HepG2 (cell line): Measurements from ENCODE around the gene ANO3. TPM values are rescaled to one million over a fixed set of nuclear protein-coding genes. Genes with fewer than 3 reads are reported as not detected.

ENCODE experiments used
- ATAC-seq: fragments of 200-7000 bp; cut with Tn5 transposase; 3 replicates; pipeline ENCODE4 v1.9.1; 2020; ENCODE audit warnings: mild to moderate bottlenecking, moderate library complexity
- BruUV-seq: library from RNA; stranded (reverse); fragments of 400-500 nt; replicated peaks from 2 replicates; lab custom pipeline; 2021; lab: Mats Ljungman, UMichigan
- CTCF ChIA-PET: fragments of 300-600 bp; formaldehyde crosslinking; extraction: SDS; loops from one replicate; lab custom pipeline; 2021; ENCODE audit warnings: low total read pairs, inconsistent platforms, low intra/inter-chr PET ratio; lab: Yijun Ruan, JAX
- POLR2A ChIA-PET: fragments of 350-600 bp; sonication (Branson Sonifier 250); formaldehyde crosslinking; loops from one replicate; lab custom pipeline; 2020; ENCODE audit warnings: antibody characterized with exemption, inconsistent platforms; lab: Yijun Ruan, JAX
- DNase-seq: peaks from one replicate; pipeline ENCODE4 v3.0.0-alpha.2; 2015; ENCODE audit warnings: low spot score
- FAIRE-seq: peaks from 3 replicates; lab custom pipeline; 2011; peaks lifted over from hg19 to GRCh38; lab: Jason Lieb, UNC
- H2AFZ ChIP-seq: one replicate; pipeline ENCODE4 v1.6.1; 2011; ENCODE audit warnings: low read length, inconsistent platforms
- H3K27ac ChIP-seq: fragments of 300-600 bp; 3 replicates; pipeline ENCODE4 v1.8.0; 2011; ENCODE audit warnings: mixed run types, mild to moderate bottlenecking, mixed read lengths, low read length, inconsistent platforms; ENCODE audit not compliant: insufficient read depth; ENCODE audit errors: extremely low read length
- H3K27me3 ChIP-seq, 2 experiments: fragments of 200-600 bp in 1 of 2; 2 replicates in 1 of 2; 3 replicates in 1 of 2; pipeline versions ENCODE4 v1.6.0 to v1.8.0; 2011; ENCODE audit warnings: low read length in 2 of 2, mild to moderate bottlenecking in 2 of 2, moderate library complexity in 2 of 2, inconsistent platforms in 1 of 2; ENCODE audit not compliant: insufficient read depth in 2 of 2, control insufficient read depth in 1 of 2
- H3K36me3 ChIP-seq, 2 experiments: fragments of 200-600 bp in 1 of 2; replicated peaks in 1 of 2; 2 replicates in 1 of 2; 3 replicates in 1 of 2; pipeline versions ENCODE4 v1.5.1 to v1.8.0; 2011; ENCODE audit warnings: low read length in 2 of 2, inconsistent platforms in 1 of 2; ENCODE audit not compliant: insufficient read depth in 2 of 2, control insufficient read depth in 1 of 2
- H3K4me1 ChIP-seq: 2 replicates; pipeline ENCODE4 v1.5.1; 2012; ENCODE audit warnings: low read length, inconsistent platforms; ENCODE audit not compliant: insufficient read depth
- H3K4me2 ChIP-seq: 2 replicates; pipeline ENCODE4 v1.6.0; 2011; ENCODE audit warnings: low read depth, low read length, inconsistent platforms
- H3K4me3 ChIP-seq, 3 experiments: fragments of 200-600 bp in 1 of 3; sonication (generic), shearing (Covaris generic) in 1 of 3; replicated peaks in 1 of 3; 2 replicates each; pipeline ENCODE4 v1.5.1; 2011 to 2016; ENCODE audit warnings: low read length in 3 of 3, inconsistent platforms in 2 of 3, low read depth in 2 of 3, mild to moderate bottlenecking in 2 of 3, control low read depth in 1 of 3, mixed read lengths in 1 of 3; ENCODE audit not compliant: insufficient read depth in 1 of 3
- H3K79me2 ChIP-seq: one replicate; pipeline ENCODE4 v1.6.1; 2011; ENCODE audit warnings: low read length, inconsistent platforms; ENCODE audit not compliant: insufficient read depth
- H3K9ac ChIP-seq: 2 replicates; pipeline ENCODE4 v1.6.0; 2011; ENCODE audit warnings: mild to moderate bottlenecking, low read depth, low read length, inconsistent platforms; ENCODE audit not compliant: insufficient read depth
- H3K9me3 ChIP-seq: 2 replicates; pipeline ENCODE4 v1.5.1; 2012; ENCODE audit warnings: mild to moderate bottlenecking, low read length
- H4K20me1 ChIP-seq: 2 replicates; pipeline ENCODE4 v1.6.0; 2011; ENCODE audit warnings: inconsistent platforms, mild to moderate bottlenecking, low read length, moderate library complexity; ENCODE audit not compliant: insufficient read depth
- CEBPB ChIP-seq: IDR thresholded peaks from 2 replicates; pipeline ENCODE4 v1.6.1; 2011; ENCODE audit warnings: low read depth, low read length, improper control_type of control experiment, borderline replicate concordance
- ELF3 ChIP-seq: IDR thresholded peaks from 2 replicates; pipeline ENCODE4 v1.6.1; 2016; ENCODE audit warnings: missing genetic modification reagents, missing compliant biosample characterization
- MYNN ChIP-seq: sonication (generic); formaldehyde crosslinking; IDR thresholded peaks from 2 replicates; pipeline ENCODE4 v1.4.0; 2020; ENCODE audit warnings: mild to moderate bottlenecking, low read depth, missing genetic modification reagents
- ZFP62 ChIP-seq: sonication (generic); formaldehyde crosslinking; IDR thresholded peaks from 2 replicates; pipeline ENCODE4 v1.4.0; 2020; ENCODE audit warnings: missing genetic modification reagents
- ZNF296 ChIP-seq: sonication (generic); formaldehyde crosslinking; conservative IDR thresholded peaks from 2 replicates; pipeline ENCODE4 v1.5.0; 2020; ENCODE audit warnings: mild to moderate bottlenecking, missing genetic modification reagents
- WGBS: methylation state at CpG from one replicate; pipeline ENCODE4 v1.1.6; 2017; ENCODE audit warnings: low lambda C conversion rate; 5-methylcytosine and 5-hydroxymethylcytosine counted together
- in situ Hi-C: cut with HindIII; loops from 2 replicates; pipeline ENCODE4 v1.10.0; 2017; ENCODE audit warnings: low pct_unique_long_range_greater_than_20kb; ENCODE audit not compliant: extremely low pct_ligation_motif_present
- intact Hi-C: fragments of 100-400 bp; cut with micrococcal nuclease; formaldehyde crosslinking; loops from one replicate; pipeline ENCODE4 v1.10.0; 2022; ENCODE audit not compliant: unreplicated experiment
- polyA plus RNA-seq, 8 experiments: library from polyadenylated mRNA; depleted of rRNA in 3 of 8; stranded (reverse) in 7 of 8; unstranded in 1 of 8; fragments of >200 nt; fragmentation: Illumina TruSeq in 4 of 8; extraction: Trizol in 4 of 8; gene quantifications; 2 replicates each; pipeline versions ENCODE4 v1.2.1 to v1.2.3, GENCODE V29; 2011 to 2016; ENCODE audit warnings: low read depth in 4 of 8, missing spikeins in 1 of 8, mixed read lengths in 1 of 8; ENCODE audit not compliant: insufficient read depth in 1 of 8
- total RNA-seq, 5 experiments: library from RNA; depleted of rRNA; stranded (reverse); fragments of >200 nt; fragmentation: Illumina TruSeq; extraction: Trizol; gene quantifications; 2 replicates each; pipeline ENCODE4 v1.2.3, GENCODE V29; 2016; ENCODE audit warnings: low read depth in 1 of 5
- TF ChIP-seq, protein P1 (sequence below), 2 experiments: fragments of 450-650 bp in 1 of 2; sonication (generic) in 1 of 2; formaldehyde crosslinking in 1 of 2; IDR thresholded peaks; 2 replicates each; pipeline versions ENCODE4 v1.6.1 to v1.8.0; 2016 to 2022; ENCODE audit warnings: antibody characterized with exemption in 1 of 2, mild to moderate bottlenecking in 1 of 2, missing genetic modification reagents in 1 of 2

Gene ANO3
- total and polyA plus RNA-seq, 2 of the 13 experiments (the other 11 are each of a cell fraction or from before 2014, with no cell fraction given) = 0.17 to 0.44 TPM

DNA sequence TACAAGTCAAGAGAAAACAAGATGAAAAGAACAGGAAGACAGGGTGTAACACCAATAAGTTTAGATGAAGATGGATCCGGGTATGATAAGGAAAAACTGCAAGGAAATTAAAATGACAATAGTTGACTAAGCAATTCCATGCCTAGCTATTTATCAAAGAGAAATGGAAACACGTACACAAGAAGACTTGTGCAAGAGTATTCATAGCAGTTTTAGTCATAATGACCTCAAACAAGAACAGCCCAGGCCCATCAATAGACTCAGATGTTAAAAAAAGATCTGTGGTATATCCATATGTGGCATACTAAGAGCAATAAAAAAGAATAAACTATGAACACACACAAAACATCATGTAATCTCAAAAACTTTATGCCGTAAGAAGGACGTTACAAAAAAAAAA lies 356.8 kb downstream of the ANO3 start (continued):
- TF ChIP-seq, protein P1, sequence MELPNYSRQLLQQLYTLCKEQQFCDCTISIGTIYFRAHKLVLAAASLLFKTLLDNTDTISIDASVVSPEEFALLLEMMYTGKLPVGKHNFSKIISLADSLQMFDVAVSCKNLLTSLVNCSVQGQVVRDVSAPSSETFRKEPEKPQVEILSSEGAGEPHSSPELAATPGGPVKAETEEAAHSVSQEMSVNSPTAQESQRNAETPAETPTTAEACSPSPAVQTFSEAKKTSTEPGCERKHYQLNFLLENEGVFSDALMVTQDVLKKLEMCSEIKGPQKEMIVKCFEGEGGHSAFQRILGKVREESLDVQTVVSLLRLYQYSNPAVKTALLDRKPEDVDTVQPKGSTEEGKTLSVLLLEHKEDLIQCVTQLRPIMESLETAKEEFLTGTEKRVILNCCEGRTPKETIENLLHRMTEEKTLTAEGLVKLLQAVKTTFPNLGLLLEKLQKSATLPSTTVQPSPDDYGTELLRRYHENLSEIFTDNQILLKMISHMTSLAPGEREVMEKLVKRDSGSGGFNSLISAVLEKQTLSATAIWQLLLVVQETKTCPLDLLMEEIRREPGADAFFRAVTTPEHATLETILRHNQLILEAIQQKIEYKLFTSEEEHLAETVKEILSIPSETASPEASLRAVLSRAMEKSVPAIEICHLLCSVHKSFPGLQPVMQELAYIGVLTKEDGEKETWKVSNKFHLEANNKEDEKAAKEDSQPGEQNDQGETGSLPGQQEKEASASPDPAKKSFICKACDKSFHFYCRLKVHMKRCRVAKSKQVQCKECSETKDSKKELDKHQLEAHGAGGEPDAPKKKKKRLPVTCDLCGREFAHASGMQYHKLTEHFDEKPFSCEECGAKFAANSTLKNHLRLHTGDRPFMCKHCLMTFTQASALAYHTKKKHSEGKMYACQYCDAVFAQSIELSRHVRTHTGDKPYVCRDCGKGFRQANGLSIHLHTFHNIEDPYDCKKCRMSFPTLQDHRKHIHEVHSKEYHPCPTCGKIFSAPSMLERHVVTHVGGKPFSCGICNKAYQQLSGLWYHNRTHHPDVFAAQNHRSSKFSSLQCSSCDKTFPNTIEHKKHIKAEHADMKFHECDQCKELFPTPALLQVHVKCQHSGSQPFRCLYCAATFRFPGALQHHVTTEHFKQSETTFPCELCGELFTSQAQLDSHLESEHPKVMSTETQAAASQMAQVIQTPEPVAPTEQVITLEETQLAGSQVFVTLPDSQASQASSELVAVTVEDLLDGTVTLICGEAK (IDR thresholded peaks at IDR 0.05) = no peak
- TF ChIP-seq, protein P1 (CRISPR knock-in tag; IDR thresholded peaks at IDR 0.05) = no peak
- TF ChIP-seq ZNF296 (CRISPR knock-in tag) = no peak

DNA sequence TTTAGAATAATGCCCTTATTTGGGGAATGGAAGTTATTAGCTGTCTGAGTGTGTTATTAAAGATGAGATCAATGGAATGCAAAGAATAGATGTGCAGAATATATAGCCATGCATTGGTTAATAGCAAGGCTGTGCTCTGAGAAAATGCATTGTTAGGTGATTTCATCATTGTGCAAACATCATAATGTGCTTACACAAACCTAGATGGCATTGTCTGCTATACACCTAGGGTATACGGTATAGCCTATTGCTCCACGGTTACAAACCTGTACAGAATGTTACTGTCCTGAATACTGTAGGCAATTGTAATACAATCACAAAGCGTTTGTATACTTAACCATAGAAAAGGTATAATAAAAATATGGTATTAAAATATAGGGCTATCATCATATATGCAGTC lies 364.4 kb downstream of the ANO3 start:
- in situ Hi-C loops = no loop called here
- no peak overlapping the region for H3K27ac ChIP-seq
- H3K36me3 ChIP-seq = no peaks in the 10 kb centered on the region
- TF ChIP-seq ZFP62 = no peak
- TF ChIP-seq CEBPB = peak; percentile 18; the same call in 1 of the 2 replicates
- no peak for TF ChIP-seq MYNN
- no peak for TF ChIP-seq ELF3
- TF ChIP-seq, all 625 proteins: peak for 1
- POLR2A ChIA-PET = no interaction called here
- no peak for DNase-seq
- H3K4me2 ChIP-seq = no peak overlapping the region
- H3K9me3 ChIP-seq = no peaks in the 10 kb centered on the region
- WGBS = 0% methylated on average over 3 of the region's 3 CpGs
- H4K20me1 ChIP-seq = no peaks in the 10 kb centered on the region
- no peak overlapping the region for H2AFZ ChIP-seq
- H3K27me3 ChIP-seq = no peaks in the 10 kb centered on the region; a peak in 1 of 5 replicates
- no peaks in the 10 kb centered on the region for H3K79me2 ChIP-seq
- H3K9ac ChIP-seq = no peak overlapping the region
- CTCF ChIA-PET = no interaction called here
- no peak for FAIRE-seq
- no peak for ATAC-seq
- H3K4me3 ChIP-seq = no peak overlapping the region
- BruUV-seq = no TSS peak
- intact Hi-C loops = no loop called here
- no peaks in the 10 kb centered on the region for H3K4me1 ChIP-seq
